NCI-H446 treated with DMSO at 0.1 percent for 48 hours (cell line): ENCODE measurements around the gene AGK.
"Not testable (repeated sequence)": the region's sequence is repeated elsewhere in the genome, so short reads cannot be mapped to it uniquely, and the experiment has no call there.

Experiments used
- DNase-seq: peaks from one replicate; lab custom pipeline; 2025; lab: John Stamatoyannopoulos, UW

AGK gene

GRCh38 chr7:141557360-141557759 is 6.2 kb downstream of the AGK start:
- no peak for DNase-seq

GRCh38 chr7:141557831-141558531 is 6.8 kb downstream of the AGK start:
- not testable (repeated sequence) for DNase-seq

- DNase-seq: peak; percentile 76
Measured at GRCh38 chr7:141558544-141559183, 7.5 kb downstream of the AGK start.

GRCh38 chr7:141559961-141560360 is 8.8 kb downstream of the AGK start:
- DNase-seq: no peak

- DNase-seq: no peak
Measured at GRCh38 chr7:141562036-141562435, 10.8 kb downstream of the AGK start.

- DNase-seq: no peak
Measured at GRCh38 chr7:141562543-141562942, 11.3 kb downstream of the AGK start.

- DNase-seq: no peak
Measured at GRCh38 chr7:141562972-141563371, 11.8 kb downstream of the AGK start.

- no peak for DNase-seq
Measured at GRCh38 chr7:141563956-141564623, 12.9 kb downstream of the AGK start.

- DNase-seq: no peak
Measured at GRCh38 chr7:141567432-141567831, 16.2 kb downstream of the AGK start.

- peak; percentile 77 for DNase-seq
Measured at GRCh38 chr7:141568227-141568626, 17.0 kb downstream of the AGK start.

- no peak for DNase-seq
Measured at GRCh38 chr7:141571059-141571458, 19.8 kb downstream of the AGK start.

GRCh38 chr7:141572175-141572574 is 21.0 kb downstream of the AGK start:
- DNase-seq: no peak

- no peak for DNase-seq
Measured at GRCh38 chr7:141573511-141573910, 22.3 kb downstream of the AGK start.

GRCh38 chr7:141575164-141575563 is 24.0 kb downstream of the AGK start:
- no peak for DNase-seq

- DNase-seq: no peak
Measured at GRCh38 chr7:141575654-141576448, 24.6 kb downstream of the AGK start.

GRCh38 chr7:141577043-141577839 is 26.0 kb downstream of the AGK start:
- no peak for DNase-seq

GRCh38 chr7:141579953-141580352 is 28.7 kb downstream of the AGK start:
- not testable (repeated sequence) for DNase-seq

- not testable (repeated sequence) for DNase-seq
Measured at GRCh38 chr7:141582063-141582462, 30.9 kb downstream of the AGK start.

- no peak for DNase-seq
Measured at GRCh38 chr7:141584935-141585334, 33.7 kb downstream of the AGK start.

GRCh38 chr7:141585592-141586510 is 34.6 kb downstream of the AGK start:
- no peak for DNase-seq
